CD14-positive monocyte (primary cell): ENCODE measurements around the gene SLC35F4. TPM values are rescaled to one million over a fixed set of nuclear protein-coding genes. Genes with fewer than 3 reads are reported as not detected.

ENCODE experiments used
- DNase-seq, 3 donors: peaks; one replicate each; pipeline ENCODE4 v3.0.0-alpha.2; 2011 to 2022
- H2AFZ ChIP-seq: 2 replicates; pipeline ENCODE4 v1.6.0; 2012; ENCODE audit warnings: mild to moderate bottlenecking, low read depth, low read length, inconsistent platforms; ENCODE audit not compliant: insufficient read depth, poor library complexity, severe bottlenecking
- H3K27ac ChIP-seq, 2 donors: 1 replicate in 1 of 2; 2 replicates in 1 of 2; pipeline ENCODE4 v1.5.1; 2012 to 2013; ENCODE audit warnings: low read length in 2 of 2, control low read depth in 1 of 2, inconsistent platforms in 1 of 2, low read depth in 1 of 2, mild to moderate bottlenecking in 1 of 2
- H3K27me3 ChIP-seq, 2 donors: one replicate each; pipeline versions ENCODE4 v1.6.0 to v1.6.1; 2011 to 2013; ENCODE audit warnings: low read length in 2 of 2; ENCODE audit not compliant: control insufficient read depth in 2 of 2, insufficient read depth in 2 of 2
- H3K36me3 ChIP-seq, 2 donors: replicated peaks in 1 of 2; 1 replicate in 1 of 2; 2 replicates in 1 of 2; pipeline versions ENCODE4 v1.5.1 to v1.6.1; 2012 to 2013; ENCODE audit warnings: low read length in 2 of 2, control low read depth in 1 of 2, inconsistent platforms in 1 of 2, mild to moderate bottlenecking in 1 of 2; ENCODE audit not compliant: insufficient read depth in 2 of 2, control insufficient read depth in 1 of 2
- H3K4me1 ChIP-seq, 2 donors: 1 replicate in 1 of 2; 2 replicates in 1 of 2; pipeline versions ENCODE4 v1.5.1 to v1.6.1; 2012 to 2013; ENCODE audit warnings: low read length in 2 of 2, control low read depth in 1 of 2, inconsistent platforms in 1 of 2, mild to moderate bottlenecking in 1 of 2, moderate library complexity in 1 of 2; ENCODE audit not compliant: insufficient read depth in 2 of 2, control insufficient read depth in 1 of 2
- H3K4me2 ChIP-seq: replicated peaks from 2 replicates; pipeline ENCODE3; 2012; ENCODE audit warnings: low read length, moderate library complexity, mild to moderate bottlenecking; ENCODE audit not compliant: poor library complexity, severe bottlenecking; ENCODE audit errors: extremely low read depth
- H3K4me3 ChIP-seq, 3 experiments: fragments of 200-600 bp in 1 of 3; sonication (generic) in 1 of 3; replicated peaks in 1 of 3; 1 replicate in 2 of 3; 2 replicates in 1 of 3; pipeline ENCODE4 v1.5.1; 2011 to 2013; ENCODE audit warnings: low read length in 3 of 3, mild to moderate bottlenecking in 3 of 3, control low read depth in 2 of 3, low read depth in 2 of 3, inconsistent platforms in 1 of 3, moderate library complexity in 1 of 3
- H3K79me2 ChIP-seq: 2 replicates; pipeline ENCODE4 v1.6.0; 2012; ENCODE audit warnings: mild to moderate bottlenecking, control low read depth, inconsistent platforms, low read length, moderate library complexity; ENCODE audit not compliant: insufficient read depth
- H3K9ac ChIP-seq: 2 replicates; pipeline ENCODE4 v1.6.0; 2017; ENCODE audit warnings: low read length, mild to moderate bottlenecking; ENCODE audit not compliant: insufficient read depth, poor library complexity, severe bottlenecking
- H3K9me3 ChIP-seq, 2 donors: replicated peaks in 1 of 2; 1 replicate in 1 of 2; 2 replicates in 1 of 2; pipeline versions ENCODE4 v1.5.1 to v1.6.1; 2012 to 2013; ENCODE audit warnings: low read length in 2 of 2, control low read depth in 1 of 2; ENCODE audit not compliant: control insufficient read depth in 1 of 2, insufficient read depth in 1 of 2
- H4K20me1 ChIP-seq: 2 replicates; pipeline ENCODE4 v1.6.0; 2012; ENCODE audit warnings: mild to moderate bottlenecking, low read length, control low read depth, moderate library complexity; ENCODE audit not compliant: insufficient read depth
- H3K27ac Mint-ChIP-seq, 7 donors: one replicate each; pipeline ENCODE4 v1.8.0; 2020; ENCODE audit warnings: mild to moderate bottlenecking in 7 of 7, mixed read lengths in 7 of 7, moderate library complexity in 6 of 7, inconsistent platforms in 2 of 7
- H3K27me3 Mint-ChIP-seq, 3 donors: one replicate each; pipeline ENCODE4 v1.8.0; 2021 to 2022; ENCODE audit warnings: low read depth in 3 of 3, mild to moderate bottlenecking in 3 of 3, mixed read lengths in 3 of 3, moderate library complexity in 3 of 3, inconsistent platforms in 1 of 3
- H3K36me3 Mint-ChIP-seq, 2 donors: one replicate each; pipeline ENCODE4 v1.8.0; 2020; ENCODE audit warnings: mixed read lengths in 2 of 2, inconsistent platforms in 1 of 2, mild to moderate bottlenecking in 1 of 2
- H3K4me1 Mint-ChIP-seq: one replicate; pipeline ENCODE4 v1.8.0; 2020; ENCODE audit warnings: mild to moderate bottlenecking, mixed read lengths
- H3K4me3 Mint-ChIP-seq, 2 donors: one replicate each; pipeline ENCODE4 v1.8.0; 2020; ENCODE audit warnings: mild to moderate bottlenecking in 2 of 2, mixed read lengths in 2 of 2, moderate library complexity in 1 of 2
- H3K9me3 Mint-ChIP-seq, 7 donors: one replicate each; pipeline ENCODE4 v1.8.0; 2020 to 2022; ENCODE audit warnings: mixed read lengths in 7 of 7, mild to moderate bottlenecking in 6 of 7, moderate library complexity in 6 of 7, inconsistent platforms in 2 of 7
- CTCF ChIP-seq: fragments of 200-600 bp; IDR thresholded peaks from one replicate; pipeline ENCODE4 v1.8.0; 2022; ENCODE audit warnings: antibody characterized with exemption, mild to moderate bottlenecking
- WGBS: methylation state at CpG from one replicate; pipeline ENCODE4 v1.1.5; 2013; ENCODE audit warnings: missing lambda C conversion rate; ENCODE audit not compliant: insufficient coverage; 5-methylcytosine and 5-hydroxymethylcytosine counted together
- intact Hi-C, 2 donors: fragments of 100-400 bp; cut with micrococcal nuclease; formaldehyde crosslinking; loops; one replicate each; pipeline versions ENCODE4 v1.15.0 to v1.15.1; 2023
- polyA plus RNA-seq, 3 donors: library from polyadenylated mRNA; depleted of rRNA in 1 of 3; unstranded in 2 of 3; stranded (reverse) in 1 of 3; fragments of 300-500 nt in 2 of 3; fragments of >200 nt in 1 of 3; fragmentation: Illumina TruSeq in 2 of 3; gene quantifications; 1 replicate in 2 of 3; 2 replicates in 1 of 3; pipeline ENCODE4 v1.2.3, GENCODE V29; 2012 to 2021

Gene SLC35F4
- polyA plus RNA-seq, 3 donors = not detected

GRCh38 chr14:57582746-57583145 is 283.1 kb downstream of the SLC35F4 start:
- intact Hi-C loops = no loop called here
- peaks cover 0 to 5% of the 10 kb centered on the region in 2 donors for H3K9me3 ChIP-seq
- no peaks in the 10 kb centered on the region for H3K36me3 ChIP-seq
- no peaks in the 10 kb centered on the region for H3K79me2 ChIP-seq
- no peak overlapping the region for H3K4me2 ChIP-seq
- no peaks in the 10 kb centered on the region for H3K4me1 ChIP-seq
- H3K27me3 ChIP-seq = no peaks in the 10 kb centered on the region
- no peak for DNase-seq
- Mint-ChIP-seq H3K36me3 (no peaks in the 10 kb centered on the region), H3K27ac (no peak overlapping the region), H3K4me1 (no peaks in the 10 kb centered on the region), H3K9me3 (peaks cover 4 to 15% (median 7%) of the 10 kb centered on the region in 7 donors), H3K27me3 (no peaks in the 10 kb centered on the region), H3K4me3 (no peak overlapping the region)
- no peak for TF ChIP-seq CTCF
- H3K27ac ChIP-seq = no peak overlapping the region
- H3K9ac ChIP-seq = no peak overlapping the region
- H3K4me3 ChIP-seq = no peak overlapping the region
- H4K20me1 ChIP-seq = no peaks in the 10 kb centered on the region
- no peak overlapping the region for H2AFZ ChIP-seq
- WGBS = no CpG with 5 or more reads among the region's 2 CpGs

GRCh38 chr14:57578801-57579200 is 287.1 kb downstream of the SLC35F4 start:
- H3K27ac Mint-ChIP-seq = no peak overlapping the region
- Histone ChIP-seq H3K9me3 (peaks cover 0 to 5% of the 10 kb centered on the region in 2 donors), H3K9ac (no peak overlapping the region), H3K27me3 (no peaks in the 10 kb centered on the region), H3K4me2 (no peak overlapping the region), H3K4me1 (no peaks in the 10 kb centered on the region), H3K27ac (no peak overlapping the region), H3K36me3 (no peaks in the 10 kb centered on the region), H3K4me3 (no peak overlapping the region), H2AFZ (no peak overlapping the region), H3K79me2 (no peaks in the 10 kb centered on the region), H4K20me1 (no peaks in the 10 kb centered on the region)
- H3K27me3 Mint-ChIP-seq = no peaks in the 10 kb centered on the region
- H3K4me3 Mint-ChIP-seq = no peak overlapping the region
- no peaks in the 10 kb centered on the region for H3K36me3 Mint-ChIP-seq
- intact Hi-C loops = no loop called here
- DNase-seq = no peak
- 83% methylated on average over 1 of the region's 4 CpGs for WGBS
- H3K9me3 Mint-ChIP-seq = peaks cover 0 to 6% (median 2%) of the 10 kb centered on the region in 7 donors
- no peak for TF ChIP-seq CTCF
- no peaks in the 10 kb centered on the region for H3K4me1 Mint-ChIP-seq
